ENCODE measurements around the gene CLEC2D.
A peak's percentile ranks its signal among the peaks of the same experiment; 100 is the strongest.

CLEC2D gene

GRCh38 chr12:9669534-9669933 lies at the start of gene CLEC2D:
CLEC2D (plus strand) TSS chr12:9669713; CDS start chr12:9669735, 22 bp downstream.
- no peak for DNase-seq (ENCODE audit: extremely low read depth, low read depth)
- no peak for TF ChIP-seq CTCF (IDR thresholded peaks at IDR 0.05; ENCODE audit: low read depth, low read length)

GRCh38 chr12:9625019-9625418 lies 44.5 kb upstream of the CLEC2D start:
- no peak for TF ChIP-seq CTCF (IDR thresholded peaks at IDR 0.05; ENCODE audit: low read depth, low read length)

GRCh38 chr12:9626291-9626690 lies 43.2 kb upstream of the CLEC2D start:
- DNase-seq (ENCODE audit: extremely low read depth, low read depth): no peak
- TF ChIP-seq CTCF (IDR thresholded peaks at IDR 0.05; ENCODE audit: low read depth, low read length): no peak

More at GRCh38 chr12:9625019-9625418, 44.5 kb upstream of the CLEC2D start:
- DNase-seq (ENCODE audit: extremely low read depth, low read depth): no peak

GRCh38 chr12:9626821-9627220 lies 42.7 kb upstream of the CLEC2D start:
- no peak for TF ChIP-seq CTCF (IDR thresholded peaks at IDR 0.05; ENCODE audit: low read depth, low read length)
- DNase-seq (ENCODE audit: extremely low read depth, low read depth): no peak

- DNase-seq (ENCODE audit: extremely low read depth, low read depth): no peak
- TF ChIP-seq CTCF (IDR thresholded peaks at IDR 0.05; ENCODE audit: low read depth, low read length): no peak
Measured at GRCh38 chr12:9632766-9633165, 36.7 kb upstream of the CLEC2D start.

- DNase-seq (ENCODE audit: extremely low read depth, low read depth): no peak
- TF ChIP-seq CTCF (IDR thresholded peaks at IDR 0.05; ENCODE audit: low read depth, low read length): peak; percentile 69
Measured at GRCh38 chr12:9634177-9634803, 35.2 kb upstream of the CLEC2D start.

- no peak for TF ChIP-seq CTCF (IDR thresholded peaks at IDR 0.05; ENCODE audit: low read depth, low read length)
Measured at GRCh38 chr12:9634969-9635754, 34.4 kb upstream of the CLEC2D start.

More at GRCh38 chr12:9634969-9635754, 34.4 kb upstream of the CLEC2D start:
- DNase-seq (ENCODE audit: extremely low read depth, low read depth): no peak
